B cell (primary cell): ENCODE data around the gene TFEB. TPM values are rescaled to one million over a fixed set of nuclear protein-coding genes. Genes with fewer than 3 reads are reported as not detected.

ENCODE experiments used
- ATAC-seq: fragments of 200-7000 bp; cut with Tn5 transposase; one replicate; pipeline ENCODE4 v1.10.0; 2021; ENCODE audit warnings: low read depth, mild to moderate bottlenecking, moderate number of reproducible peaks, moderate library complexity
- CTCF ChIA-PET: fragments of 350-600 bp; sonication (Branson Sonifier 250); formaldehyde crosslinking; loops from one replicate; lab custom pipeline; 2021; ENCODE audit warnings: antibody characterized with exemption, inconsistent platforms; lab: Charles Lee
- POLR2A ChIA-PET: fragments of 350-600 bp; sonication (Branson Sonifier 250); formaldehyde crosslinking; loops from one replicate; lab custom pipeline; 2021; ENCODE audit warnings: antibody characterized with exemption; lab: Charles Lee
- DNase-seq: peaks from one replicate; pipeline ENCODE4 v3.0.0; 2013
- H2AFZ ChIP-seq: 2 replicates; pipeline ENCODE4 v1.6.1; 2012; ENCODE audit warnings: mild to moderate bottlenecking, low read depth, low read length; ENCODE audit not compliant: insufficient read depth, poor library complexity, severe bottlenecking
- H3K27ac ChIP-seq, 2 donors: 1 replicate in 1 of 2; 2 replicates in 1 of 2; pipeline ENCODE4 v1.5.1; 2012 to 2013; ENCODE audit warnings: low read length in 2 of 2, mild to moderate bottlenecking in 2 of 2, moderate library complexity in 1 of 2
- H3K27me3 ChIP-seq, 4 experiments: fragments of 200-600 bp in 1 of 4; sonication (generic) in 1 of 4; replicated peaks in 1 of 4; 1 replicate in 2 of 4; 2 replicates in 2 of 4; pipeline versions ENCODE4 v1.6.1 to v1.7.0; 2013 to 2016; ENCODE audit warnings: low read length in 3 of 4, mild to moderate bottlenecking in 2 of 4, mixed read lengths in 1 of 4, moderate library complexity in 1 of 4; ENCODE audit not compliant: insufficient read depth in 4 of 4, control insufficient read depth in 3 of 4; ENCODE audit errors: control extremely low read depth in 1 of 4
- H3K36me3 ChIP-seq, 2 experiments: replicated peaks in 1 of 2; 1 replicate in 1 of 2; 2 replicates in 1 of 2; pipeline versions ENCODE4 v1.6.1 to v1.7.1; 2013; ENCODE audit warnings: low read length in 1 of 2; ENCODE audit not compliant: insufficient read depth in 2 of 2, control insufficient read depth in 1 of 2; ENCODE audit errors: control extremely low read depth in 1 of 2, extremely low read depth in 1 of 2
- H3K4me1 ChIP-seq, 2 donors: fragments of 200-600 bp in 1 of 2; sonication (generic) in 1 of 2; 1 replicate in 1 of 2; 2 replicates in 1 of 2; pipeline versions ENCODE4 v1.5.1 to v1.6.1; 2013 to 2017; ENCODE audit warnings: low read length in 2 of 2; ENCODE audit not compliant: control insufficient read depth in 2 of 2, insufficient read depth in 2 of 2
- H3K4me2 ChIP-seq: replicated peaks from 2 replicates; pipeline ENCODE3; 2012; ENCODE audit warnings: mild to moderate bottlenecking, low read depth, low read length; ENCODE audit not compliant: poor library complexity, severe bottlenecking
- H3K4me3 ChIP-seq, 5 experiments: fragments of 200-600 bp in 1 of 5; sonication (generic) in 1 of 5; 1 replicate in 3 of 5; 2 replicates in 2 of 5; pipeline versions ENCODE4 v1.5.1 to v1.7.0; 2011 to 2016; ENCODE audit warnings: low read length in 4 of 5, mild to moderate bottlenecking in 4 of 5, low read depth in 2 of 5, control low read depth in 1 of 5, moderate library complexity in 1 of 5; ENCODE audit not compliant: insufficient read depth in 1 of 5; ENCODE audit errors: control extremely low read depth in 1 of 5, extremely low read depth in 1 of 5
- H3K79me2 ChIP-seq: fragments of 200-600 bp; sonication (generic); one replicate; pipeline ENCODE4 v1.6.0; 2016; ENCODE audit warnings: low read length; ENCODE audit not compliant: control insufficient read depth, insufficient read depth
- H3K9ac ChIP-seq: fragments of 200-600 bp; sonication (generic); 2 replicates; pipeline ENCODE4 v1.6.1; 2017; ENCODE audit warnings: mild to moderate bottlenecking, low read length, moderate library complexity
- H3K9me3 ChIP-seq, 3 donors: one replicate each; pipeline versions ENCODE4 v1.6.1 to v1.7.1; 2013; ENCODE audit warnings: low read length in 2 of 3; ENCODE audit not compliant: control insufficient read depth in 2 of 3, insufficient read depth in 1 of 3; ENCODE audit errors: control extremely low read depth in 1 of 3
- H4K20me1 ChIP-seq: 2 replicates; pipeline ENCODE4 v1.6.0; 2012; ENCODE audit warnings: mild to moderate bottlenecking, low read length; ENCODE audit not compliant: insufficient read depth, control insufficient read depth, poor library complexity, severe bottlenecking
- H3K27ac Mint-ChIP-seq: one replicate; pipeline ENCODE4 v1.8.0; 2021; ENCODE audit warnings: mixed read lengths
- H3K27me3 Mint-ChIP-seq: one replicate; pipeline ENCODE4 v1.8.0; 2021; ENCODE audit warnings: mixed read lengths
- H3K4me1 Mint-ChIP-seq: one replicate; pipeline ENCODE4 v1.8.0; 2021; ENCODE audit warnings: mixed read lengths
- H3K4me3 Mint-ChIP-seq: one replicate; pipeline ENCODE4 v1.8.0; 2021; ENCODE audit warnings: mixed read lengths
- H3K9me3 Mint-ChIP-seq: one replicate; pipeline ENCODE4 v1.8.0; 2022; ENCODE audit warnings: mixed read lengths; ENCODE audit not compliant: insufficient read depth
- EZH2 ChIP-seq: IDR thresholded peaks from 2 replicates; pipeline ENCODE4 v1.6.1; 2012; ENCODE audit warnings: borderline replicate concordance, low read depth, mild to moderate bottlenecking, moderate library complexity, low read length; ENCODE audit not compliant: insufficient read depth, poor library complexity, severe bottlenecking
- WGBS: methylation state at CpG from one replicate; pipeline ENCODE4 v1.1.5; 2013; ENCODE audit warnings: missing lambda C conversion rate; ENCODE audit not compliant: insufficient coverage; 5-methylcytosine and 5-hydroxymethylcytosine counted together
- intact Hi-C: fragments of 100-400 bp; cut with micrococcal nuclease; formaldehyde crosslinking; loops from one replicate; pipeline ENCODE4 v1.10.0; 2022
- polyA plus RNA-seq: library from polyadenylated mRNA; depleted of rRNA; stranded (reverse); fragments of >200 nt; gene quantifications from 2 replicates; pipeline ENCODE4 v1.2.3, GENCODE V29; 2012
- total RNA-seq, 2 donors: library from RNA; stranded (reverse); fragments of 120-200 nt in 1 of 2; gene quantifications; 1 replicate in 1 of 2; 2 replicates in 1 of 2; pipeline versions ENCODE4 v1.2.3 to v1.2.4, GENCODE V29; 2013 to 2022
- TF ChIP-seq, protein P1 (sequence below): fragments of 200-600 bp; IDR thresholded peaks from one replicate; pipeline ENCODE4 v1.8.0; 2022; ENCODE audit warnings: antibody characterized with exemption, mild to moderate bottlenecking

The TFEB gene
- total and polyA plus RNA-seq, 2 donors (not counting 1 experiment from before 2014, with no cell fraction given) = 113 to 148 TPM

DNA sequence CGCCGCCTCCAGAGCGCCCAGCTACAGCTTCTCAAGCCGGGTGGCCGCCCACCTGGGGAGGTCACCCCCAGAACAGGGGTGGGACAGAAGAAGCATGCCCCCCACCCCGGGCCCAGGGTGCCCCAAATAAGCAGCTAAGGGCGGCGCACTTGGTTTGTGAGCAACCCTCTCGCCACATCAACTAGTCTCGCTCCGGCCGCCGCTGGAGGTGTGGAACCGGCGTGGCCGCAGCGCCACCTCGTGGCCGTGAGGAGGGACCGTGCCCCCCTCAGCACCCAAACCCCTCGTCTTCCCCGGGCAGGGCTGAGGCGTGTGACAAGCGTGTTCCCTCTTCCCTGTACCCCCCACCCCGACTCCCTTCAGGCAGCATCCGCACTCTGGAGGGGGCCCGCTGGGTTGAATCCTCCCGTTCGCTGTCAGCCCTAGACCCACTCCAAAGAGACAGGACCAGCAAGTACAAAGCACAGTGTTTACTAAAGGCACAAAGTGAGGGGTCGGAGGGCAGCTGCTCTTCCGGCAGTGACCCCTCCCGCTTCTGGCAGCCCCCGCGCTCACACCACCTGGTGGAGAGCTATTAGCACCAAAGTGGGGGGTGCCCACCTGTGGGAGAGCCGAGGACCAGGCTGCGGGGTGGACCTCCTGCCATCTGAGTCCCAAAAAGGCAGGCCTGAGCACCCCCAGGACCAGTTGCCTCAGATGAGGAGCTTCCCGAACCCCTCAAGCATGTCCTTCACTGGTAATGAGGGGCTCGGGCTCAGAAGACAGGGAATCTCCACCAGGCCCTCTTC lies 51.7 kb downstream of the TFEB start:
- Histone ChIP-seq H3K4me3 (peak overlapping the region in 4 of 5 experiments; percentile 51 to 57 (median 52)), H3K36me3 (peaks cover 0 to 47% of the 10 kb centered on the region in 2 experiments), H3K9ac (peak overlapping the region; percentile 60), H3K4me2 (peak overlapping the region; percentile 85), H4K20me1 (peaks cover 18% of the 10 kb centered on the region), H3K79me2 (no peaks in the 10 kb centered on the region), H3K27me3 (no peaks in the 10 kb centered on the region), H3K27ac (peak overlapping the region; percentile 29 to 46), H3K9me3 (no peaks in the 10 kb centered on the region), H3K4me1 (peaks cover 9 to 26% of the 10 kb centered on the region in 2 donors), H2AFZ (peak overlapping the region; percentile 78)
- Mint-ChIP-seq H3K27ac (peak overlapping the region; percentile 86), H3K9me3 (no peaks in the 10 kb centered on the region), H3K4me1 (peaks cover 23% of the 10 kb centered on the region), H3K27me3 (no peaks in the 10 kb centered on the region), H3K4me3 (peak overlapping the region; percentile 66)
- ChIA-PET POLR2A (interaction anchor here (0.5 to 3.5 kb wide), 7 partner anchors 16 to 236 kb away, joined by 3 to 24 read pairs (median 4); no protein-coding TSS in a partner anchor), CTCF (interaction anchor here (0.6 to 8.4 kb wide), 27 partner anchors 8 to 379 kb away, joined by 3 to 86 read pairs (median 4); partner anchors contain the start of genes TFEB and TOMM6)
- TF ChIP-seq, protein P1, sequence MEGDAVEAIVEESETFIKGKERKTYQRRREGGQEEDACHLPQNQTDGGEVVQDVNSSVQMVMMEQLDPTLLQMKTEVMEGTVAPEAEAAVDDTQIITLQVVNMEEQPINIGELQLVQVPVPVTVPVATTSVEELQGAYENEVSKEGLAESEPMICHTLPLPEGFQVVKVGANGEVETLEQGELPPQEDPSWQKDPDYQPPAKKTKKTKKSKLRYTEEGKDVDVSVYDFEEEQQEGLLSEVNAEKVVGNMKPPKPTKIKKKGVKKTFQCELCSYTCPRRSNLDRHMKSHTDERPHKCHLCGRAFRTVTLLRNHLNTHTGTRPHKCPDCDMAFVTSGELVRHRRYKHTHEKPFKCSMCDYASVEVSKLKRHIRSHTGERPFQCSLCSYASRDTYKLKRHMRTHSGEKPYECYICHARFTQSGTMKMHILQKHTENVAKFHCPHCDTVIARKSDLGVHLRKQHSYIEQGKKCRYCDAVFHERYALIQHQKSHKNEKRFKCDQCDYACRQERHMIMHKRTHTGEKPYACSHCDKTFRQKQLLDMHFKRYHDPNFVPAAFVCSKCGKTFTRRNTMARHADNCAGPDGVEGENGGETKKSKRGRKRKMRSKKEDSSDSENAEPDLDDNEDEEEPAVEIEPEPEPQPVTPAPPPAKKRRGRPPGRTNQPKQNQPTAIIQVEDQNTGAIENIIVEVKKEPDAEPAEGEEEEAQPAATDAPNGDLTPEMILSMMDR = peak; percentile 90
- no peak for TF ChIP-seq EZH2
- ATAC-seq (peak; percentile 82), DNase-seq (peak; percentile 88)
- 14% methylated on average over 33 of the region's 38 CpGs for WGBS
- intact Hi-C loops = loop anchor here (1.0 to 5.0 kb wide), 5 partner anchors 23 to 366 kb away; partner anchors contain the start of gene TOMM6

GRCh38 chr6:41683273-41683522 lies 52.2 kb downstream of the TFEB start:
- peaks cover 0 to 42% of the 10 kb centered on the region in 2 experiments for H3K36me3 ChIP-seq
- 11% methylated on average over 18 of the region's 18 CpGs for WGBS
- peak overlapping the region in 4 of 5 experiments; percentile 51 to 57 (median 52) for H3K4me3 ChIP-seq
- H3K4me1 ChIP-seq = peaks cover 9 to 26% of the 10 kb centered on the region in 2 donors
- H3K27me3 ChIP-seq = no peaks in the 10 kb centered on the region
- intact Hi-C loops = loop anchor here (1.0 to 5.0 kb wide), 5 partner anchors 24 to 366 kb away; partner anchors contain the start of gene TOMM6
- H4K20me1 ChIP-seq = peaks cover 13% of the 10 kb centered on the region
- H3K9me3 ChIP-seq = no peaks in the 10 kb centered on the region
- Mint-ChIP-seq H3K27me3 (no peaks in the 10 kb centered on the region), H3K4me3 (peak overlapping the region; percentile 66), H3K4me1 (peaks cover 21% of the 10 kb centered on the region), H3K9me3 (no peaks in the 10 kb centered on the region), H3K27ac (peak overlapping the region; percentile 86)
- H2AFZ ChIP-seq = peak overlapping the region; percentile 78
- no peak for ATAC-seq
- ChIA-PET POLR2A (interaction anchor here (0.6 to 3.5 kb wide), 6 partner anchors 17 to 236 kb away, joined by 3 to 24 read pairs (median 4); no protein-coding TSS in a partner anchor), CTCF (interaction anchor here (0.6 to 8.4 kb wide), 26 partner anchors 8 to 379 kb away, joined by 3 to 86 read pairs (median 4); partner anchors contain the start of genes TFEB and TOMM6)
- peak overlapping the region; percentile 29 to 46 for H3K27ac ChIP-seq
- no peaks in the 10 kb centered on the region for H3K79me2 ChIP-seq
- H3K9ac ChIP-seq = peak overlapping the region; percentile 60
- TF ChIP-seq, protein P1 = no peak
- no peak for TF ChIP-seq EZH2
- no peak for DNase-seq
- peak overlapping the region; percentile 85 for H3K4me2 ChIP-seq
